Skeletal muscle tissue (tissue), 2 donors: ENCODE results near the gene FZR1. TPM values are rescaled to one million over a fixed set of nuclear protein-coding genes. Genes with fewer than 3 reads are reported as not detected.

Experiments
- small RNA-seq: library from RNA; depleted of rRNA; stranded (forward); fragments of <200 nt; gene quantifications from one replicate; pipeline ENCODE3, GENCODE V24; 2014
- total RNA-seq: library from RNA; depleted of rRNA; stranded (reverse); fragments of >200 nt; gene quantifications from one replicate; pipeline ENCODE4 v1.2.3, GENCODE V29; 2014

The FZR1 gene
- total RNA-seq, 1 donor from 2014 or later, result 14.6 TPM

Small RNA genes lying within 50 kb of the gene (small RNA-seq; reads per million reads assigned to genes)
- not detected for gene AC005786.1
- not detected for gene RF00212

Other genes starting within 250 kb of the FZR1 start
- 8.4 TPM for gene NFIC, start 139.7 kb upstream of the FZR1 start, total RNA-seq
- gene SMIM24, start 25.8 kb upstream of the FZR1 start, total RNA-seq, result not detected
- gene SMIM44, start 22.9 kb upstream of the FZR1 start, total RNA-seq, result not detected
- gene DOHH, start 5.6 kb upstream of the FZR1 start, total RNA-seq, result 9.4 TPM
- gene TEKTIP1, start 32.9 kb downstream of the FZR1 start, total RNA-seq, result not detected
- gene MFSD12, start 51.3 kb downstream of the FZR1 start, total RNA-seq, result 18.8 TPM
- 28.7 TPM for gene HMG20B, start 66.6 kb downstream of the FZR1 start, total RNA-seq
- gene GIPC3, start 79.2 kb downstream of the FZR1 start, total RNA-seq, result not detected
- under 0.01 TPM for gene TBXA2R, start 100.6 kb downstream of the FZR1 start, total RNA-seq
- gene CACTIN, start 120.5 kb downstream of the FZR1 start, total RNA-seq, result 12.5 TPM
- gene PIP5K1C, start 194.2 kb downstream of the FZR1 start, total RNA-seq, result 6.3 TPM
- gene TJP3, start 202.1 kb downstream of the FZR1 start, total RNA-seq, result not detected